HG02970 (cell line): ENCODE data around the gene ACTR1B.
"Not testable (repeated sequence)": the region's sequence is repeated elsewhere in the genome, so short reads cannot be mapped to it uniquely, and the experiment has no call there.

Experiments used
- ATAC-seq: cut with Tn5 transposase; IDR thresholded peaks from one replicate; pipeline ENCODE4 v1.9.1; 2021; ENCODE audit warnings: mild to moderate bottlenecking, moderate library complexity, moderate number of reproducible peaks; ENCODE audit not compliant: unreplicated experiment, low FRiP score

Gene ACTR1B

DNA sequence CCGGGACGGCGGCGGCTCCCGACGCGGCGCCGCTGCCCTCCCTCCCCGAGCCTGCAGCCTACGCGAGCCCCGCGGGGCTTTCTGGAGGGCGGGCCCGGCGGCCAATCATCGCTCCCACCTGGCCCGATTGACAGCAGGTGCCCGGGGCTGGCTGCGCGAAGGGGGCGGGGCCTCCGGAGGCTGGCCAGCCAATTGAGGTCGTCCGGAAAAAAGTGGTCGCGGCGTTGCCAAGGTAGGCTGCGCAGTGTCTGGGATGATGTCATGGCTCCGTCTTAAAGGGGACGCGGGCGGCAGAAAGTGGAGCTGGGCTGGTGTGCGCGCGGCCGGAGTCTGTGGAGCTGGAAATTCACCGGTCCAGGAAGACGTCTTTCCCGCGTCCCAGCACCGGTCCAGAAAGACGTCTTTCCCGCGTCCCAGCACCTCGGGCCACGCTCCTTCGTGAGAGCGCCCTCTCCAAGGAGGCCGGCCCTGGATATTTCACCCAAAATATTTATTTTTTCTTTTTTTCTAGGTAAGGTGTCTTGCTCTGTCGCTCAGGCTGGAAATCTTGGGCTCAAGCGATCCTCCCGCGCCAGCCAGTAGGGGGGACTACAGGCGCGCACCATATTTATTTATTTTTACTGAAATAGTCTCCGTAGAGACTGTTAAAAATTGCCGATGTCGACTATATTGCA, at the start of gene ACTR1B:
Gene ACTR1B (minus strand): TSS at position 83 of the 674 bp plus-strand sequence. CDS start 154 bp downstream, outside the sequence.
- ATAC-seq: peak; percentile 85

DNA sequence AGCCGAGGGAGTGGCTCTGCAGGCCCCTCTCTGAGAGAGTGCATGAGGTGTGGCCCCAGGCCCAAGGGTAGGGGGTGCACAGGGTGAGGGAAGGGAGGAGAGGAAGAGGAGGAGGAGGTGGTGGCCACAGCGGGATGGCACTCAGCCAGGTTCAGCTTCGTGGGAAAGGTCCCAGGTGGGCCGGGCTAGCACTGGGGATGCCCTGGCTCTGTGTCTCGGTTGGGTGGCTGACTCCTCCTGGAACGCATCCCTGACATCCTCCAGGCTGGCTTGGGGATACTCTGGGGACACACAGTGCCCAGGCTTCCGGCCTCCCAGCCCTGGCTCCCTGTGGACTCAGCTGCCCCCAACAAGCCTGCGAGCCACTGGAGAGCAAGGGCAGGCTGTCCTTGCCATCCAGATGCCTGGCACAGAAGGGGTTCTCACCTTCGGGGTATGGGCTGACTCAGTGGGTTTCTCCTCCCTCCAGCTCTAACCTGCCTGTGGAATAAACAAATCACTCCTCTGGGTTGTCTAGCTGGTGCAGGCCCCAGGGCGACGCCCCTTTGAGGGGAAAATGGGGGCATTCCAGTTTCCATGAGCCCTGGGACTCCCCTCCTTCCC, 49.0 kb upstream of the ACTR1B start:
- no peak for ATAC-seq

DNA sequence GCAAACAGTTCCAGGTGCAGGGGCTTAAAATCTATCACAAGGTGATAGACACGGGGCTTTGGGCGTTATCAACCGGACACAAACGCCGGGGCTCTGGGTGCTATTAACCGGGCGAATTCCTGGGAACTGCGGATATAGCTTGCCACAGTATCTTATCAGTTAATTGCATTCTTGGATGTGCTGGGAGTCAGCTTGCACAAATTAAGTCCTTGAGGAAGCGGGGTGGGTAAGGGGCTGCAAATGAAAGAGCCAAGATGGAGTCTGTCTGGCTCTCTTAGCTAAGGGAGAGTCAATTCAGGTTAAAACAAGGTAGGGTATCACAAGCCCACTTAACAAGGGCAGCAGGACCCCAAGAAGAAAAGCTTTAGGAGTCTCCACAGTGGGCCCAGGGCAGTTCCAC, 48.3 kb upstream of the ACTR1B start:
- not testable (repeated sequence) for ATAC-seq

DNA sequence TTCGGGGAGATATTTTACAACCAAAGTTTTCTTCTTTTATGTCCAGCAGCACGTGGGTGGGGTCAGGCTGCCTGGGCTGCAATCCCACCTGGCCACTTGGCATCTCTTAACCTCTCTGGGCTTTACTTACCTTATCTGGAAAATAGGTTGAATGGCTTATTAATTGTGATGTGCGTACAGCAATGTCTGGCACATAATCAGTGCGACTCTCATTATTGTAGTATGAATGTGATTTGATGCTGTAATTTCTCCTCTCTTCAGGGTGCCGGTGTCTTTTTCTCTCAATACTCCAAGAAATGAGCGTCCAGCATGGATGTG, 47.5 kb upstream of the ACTR1B start:
- no peak for ATAC-seq

DNA sequence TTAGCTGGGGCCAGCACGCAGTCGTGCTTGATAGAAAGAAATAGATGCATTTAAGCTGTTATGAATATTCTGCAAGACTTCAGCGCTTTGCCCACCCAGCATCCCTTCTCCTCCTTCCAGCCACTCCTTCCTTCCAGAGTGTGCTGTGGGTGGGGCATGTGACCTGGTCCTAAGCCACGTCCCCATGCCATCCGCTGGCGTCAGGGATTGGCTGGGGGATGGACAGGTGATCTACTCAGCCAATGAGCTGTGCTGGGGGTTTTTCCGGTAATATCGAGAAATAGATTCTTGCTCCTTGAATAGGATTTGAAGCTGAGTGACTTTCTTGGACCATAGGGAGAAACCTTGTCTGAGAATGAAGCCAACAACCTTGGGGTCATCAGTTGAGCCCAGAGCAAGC, 44.8 kb upstream of the ACTR1B start:
- no peak for ATAC-seq

DNA sequence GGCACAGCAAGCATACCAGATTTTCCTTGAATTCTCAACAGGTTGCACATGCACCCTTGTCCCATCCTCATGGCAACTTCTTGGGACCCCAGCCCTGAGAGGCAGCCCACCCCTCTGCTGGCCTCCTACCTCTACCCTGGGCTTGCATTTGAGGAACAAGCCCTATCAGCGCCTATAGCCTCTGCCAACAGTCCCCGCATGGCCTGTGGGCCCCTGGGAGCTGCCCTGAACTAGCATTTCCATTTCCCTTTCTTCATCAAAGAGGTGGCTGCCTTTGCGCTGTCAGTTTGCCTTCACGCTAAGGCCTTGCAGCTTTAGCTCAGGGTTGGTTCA, 44.2 kb upstream of the ACTR1B start:
- no peak for ATAC-seq

DNA sequence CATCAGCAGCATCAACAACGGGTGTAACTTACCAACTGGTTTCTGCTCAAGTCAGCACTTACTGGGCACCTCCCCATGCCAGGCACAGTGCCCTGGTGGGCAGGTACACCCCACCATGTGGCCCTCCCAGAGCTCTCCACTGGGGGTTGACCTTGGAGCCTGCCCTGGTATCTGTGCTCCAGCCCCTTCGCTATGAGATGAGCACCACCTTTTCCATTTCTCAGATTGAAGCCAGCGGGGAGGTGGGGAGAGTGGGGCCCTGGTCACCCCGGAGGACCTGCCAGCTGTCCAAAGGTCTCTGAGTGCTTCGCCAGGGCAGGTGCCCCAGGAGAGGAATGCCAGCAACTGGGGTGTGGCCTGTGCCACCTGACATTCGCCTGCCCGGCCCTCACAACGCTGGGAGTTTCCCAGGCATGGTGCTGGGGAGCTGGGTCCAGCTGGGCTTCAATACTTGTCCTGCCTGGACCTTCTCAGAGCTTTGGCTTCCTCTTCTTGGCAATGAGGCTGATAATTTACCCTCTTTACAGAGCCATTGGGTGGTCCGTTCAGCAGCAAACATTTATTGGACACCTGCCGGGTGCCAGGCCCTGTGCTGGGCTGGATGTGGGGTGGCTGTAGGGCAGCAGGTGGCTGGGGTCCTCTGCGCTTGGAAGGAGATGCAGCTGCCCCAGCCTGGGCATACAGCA, 43.7 kb upstream of the ACTR1B start:
- ATAC-seq: no peak

DNA sequence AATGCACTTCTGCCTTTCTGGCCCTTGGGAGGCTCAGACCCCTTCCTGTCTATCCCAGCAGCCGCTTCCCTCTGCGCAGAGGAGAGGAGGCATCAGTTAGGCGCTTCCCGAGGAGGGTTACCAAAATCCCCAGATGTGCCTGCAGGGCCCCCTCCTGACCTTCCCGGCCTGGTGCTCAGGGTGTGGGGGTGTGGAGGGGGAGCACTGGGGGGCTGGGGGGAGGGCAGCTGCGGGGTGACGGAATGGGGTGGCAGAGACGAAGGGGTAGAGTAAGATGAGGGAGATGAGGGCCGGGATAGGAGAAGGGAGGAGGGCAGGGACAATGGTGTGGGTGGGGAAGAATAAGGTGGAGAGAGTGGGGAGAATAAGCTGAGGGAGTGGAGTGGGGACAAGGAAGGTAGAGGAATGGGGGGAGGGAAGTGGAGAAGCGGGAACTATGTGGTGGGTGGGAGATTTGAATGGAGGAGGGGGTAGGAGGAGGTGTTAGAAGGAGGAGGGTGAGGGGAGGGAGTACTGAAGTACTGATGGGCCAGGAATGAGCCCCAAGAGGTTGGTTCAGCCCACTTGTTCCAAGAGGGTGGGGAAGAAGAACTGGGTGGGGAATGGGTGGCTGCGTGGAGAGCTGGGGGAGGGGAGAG, 43.0 kb upstream of the ACTR1B start:
- ATAC-seq: no peak

DNA sequence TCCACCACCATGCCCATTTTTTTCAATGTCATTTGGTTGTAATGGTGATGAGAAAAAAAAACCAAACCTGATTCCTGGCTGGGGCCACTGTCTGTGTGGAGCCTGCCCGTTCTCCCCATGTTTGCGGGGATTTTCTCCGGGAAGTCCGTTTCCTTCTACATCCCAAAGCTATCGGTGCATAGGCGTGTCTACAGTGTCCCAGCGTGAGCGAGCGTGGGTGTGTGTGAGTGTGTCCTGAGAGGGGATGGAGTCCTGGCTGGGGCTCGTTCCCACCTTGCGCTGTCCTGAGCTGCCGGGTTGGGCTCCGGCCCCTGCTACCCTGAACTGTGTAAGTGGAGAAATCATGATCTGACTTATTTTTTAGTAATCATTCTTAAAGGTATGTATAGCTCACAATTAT, 42.3 kb upstream of the ACTR1B start:
- ATAC-seq: no peak

DNA sequence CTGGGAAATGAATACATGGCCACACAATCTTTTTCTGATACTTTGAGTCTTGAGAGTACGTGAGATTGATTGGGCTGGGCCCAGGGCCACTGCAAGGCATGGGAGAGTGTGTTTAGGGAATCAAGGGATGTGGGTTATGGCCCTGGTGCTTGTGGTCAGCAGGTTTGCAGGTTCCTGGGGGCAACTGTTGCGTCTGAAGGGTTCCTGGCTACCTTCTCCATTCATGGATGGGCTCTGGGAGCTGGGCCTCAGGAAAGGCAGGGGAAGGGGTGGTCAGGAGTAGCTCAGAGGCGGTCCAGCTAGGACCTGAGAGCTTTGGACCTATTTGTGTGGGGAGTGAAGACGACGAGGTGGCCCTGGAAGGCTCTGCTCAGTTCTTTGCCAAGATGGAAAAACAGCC, 41.1 kb upstream of the ACTR1B start:
- ATAC-seq: no peak

DNA sequence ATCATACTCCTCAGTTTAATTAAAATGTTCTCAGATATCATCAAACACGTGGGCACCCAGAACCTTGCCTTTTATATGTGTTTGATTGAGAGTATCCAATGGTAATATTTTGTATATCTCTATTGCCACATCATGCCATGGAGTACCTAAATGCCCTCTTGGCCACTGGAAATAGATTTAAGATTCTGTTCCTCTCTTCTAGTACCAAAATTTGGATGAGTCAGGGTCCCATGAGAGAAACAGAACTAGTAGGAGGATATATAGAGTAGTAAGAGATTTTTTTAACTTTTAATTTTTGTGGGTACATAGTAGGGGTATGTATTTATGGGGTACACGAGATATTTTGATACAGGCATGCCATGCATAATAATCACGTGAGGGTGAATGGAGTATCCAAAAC, 39.9 kb upstream of the ACTR1B start:
- no peak for ATAC-seq

DNA sequence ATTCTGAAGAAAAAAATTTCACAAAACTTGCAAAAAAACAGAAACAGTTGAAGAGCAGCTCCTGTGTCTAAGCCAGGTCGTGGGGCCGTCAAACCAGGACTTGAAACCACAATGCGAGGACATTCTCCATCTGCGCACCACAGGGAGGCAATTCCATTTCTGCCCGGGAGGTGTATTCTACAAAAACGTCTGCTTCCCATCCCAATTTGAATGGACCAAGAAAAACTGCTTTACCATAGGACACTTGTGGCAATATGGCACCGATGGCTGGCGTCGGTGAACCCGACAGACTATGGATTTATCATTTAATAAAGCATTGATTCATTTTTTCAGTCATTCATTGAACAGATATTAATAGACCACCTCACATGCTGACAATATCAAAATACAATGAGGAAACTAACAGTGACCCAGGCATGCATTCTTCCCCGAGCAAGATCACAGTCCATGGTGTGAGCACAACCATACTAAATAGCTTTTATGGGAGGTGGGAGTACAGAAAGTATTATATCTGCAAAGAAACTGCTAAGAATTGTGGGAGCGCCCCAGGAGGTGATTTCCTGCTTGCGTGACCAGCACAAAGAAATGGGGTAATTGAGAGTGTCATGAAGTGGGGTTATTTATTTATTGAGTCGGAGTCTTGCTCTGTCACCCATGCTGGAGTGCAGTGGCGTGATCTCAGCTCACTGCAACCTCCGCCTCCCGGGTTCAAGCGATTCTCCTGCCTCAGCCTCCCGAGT, 39.1 kb upstream of the ACTR1B start:
- ATAC-seq: no peak

DNA sequence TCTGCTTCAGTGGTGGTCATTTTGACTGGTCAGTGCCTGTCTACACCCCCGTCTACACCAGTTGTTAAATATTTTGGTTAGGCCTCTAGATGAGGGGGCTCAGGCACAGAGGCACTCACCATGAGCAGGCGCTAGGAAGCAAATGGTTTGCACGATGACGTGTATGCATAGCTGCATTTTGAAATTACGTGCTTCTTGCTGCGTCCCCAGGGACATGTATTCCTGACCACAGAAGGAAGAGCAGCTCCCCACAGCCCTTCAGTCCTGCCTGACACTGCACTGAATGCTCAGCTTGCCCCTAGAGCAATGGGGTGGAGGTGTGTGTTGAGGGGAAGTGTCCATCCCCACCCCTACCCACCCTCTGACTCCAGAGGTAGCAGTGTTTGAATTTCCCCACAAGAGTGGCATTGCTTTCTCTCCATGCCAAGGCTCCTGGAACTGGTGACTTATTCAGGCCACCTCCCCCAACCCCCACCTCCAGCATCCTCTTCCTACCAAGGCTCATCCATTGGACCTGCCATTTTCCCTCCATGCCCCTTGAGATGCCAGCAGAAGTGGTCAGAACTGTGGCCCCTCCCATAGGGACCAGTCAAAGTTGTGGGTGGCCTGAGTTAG, 38.1 kb upstream of the ACTR1B start:
- no peak for ATAC-seq

DNA sequence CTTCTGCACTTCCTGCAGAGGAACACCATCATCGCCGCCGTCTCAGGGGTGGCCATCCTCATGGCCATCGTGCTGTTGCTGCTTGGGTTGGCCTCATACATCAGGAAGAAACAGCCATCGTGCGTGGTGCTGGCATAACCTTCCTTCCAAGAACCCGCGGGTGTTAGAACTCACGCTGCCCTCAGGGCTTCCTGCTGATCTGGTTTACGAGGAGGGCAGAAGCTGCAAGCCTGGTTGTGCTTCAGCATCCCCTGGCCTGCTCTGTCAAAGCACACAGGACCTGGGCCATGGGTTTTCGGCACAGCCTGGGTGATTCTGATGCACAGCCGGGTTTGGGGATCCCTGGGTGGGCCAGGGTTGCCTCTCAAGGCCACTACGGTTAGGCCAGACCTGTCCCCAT, 37.3 kb upstream of the ACTR1B start:
- no peak for ATAC-seq

DNA sequence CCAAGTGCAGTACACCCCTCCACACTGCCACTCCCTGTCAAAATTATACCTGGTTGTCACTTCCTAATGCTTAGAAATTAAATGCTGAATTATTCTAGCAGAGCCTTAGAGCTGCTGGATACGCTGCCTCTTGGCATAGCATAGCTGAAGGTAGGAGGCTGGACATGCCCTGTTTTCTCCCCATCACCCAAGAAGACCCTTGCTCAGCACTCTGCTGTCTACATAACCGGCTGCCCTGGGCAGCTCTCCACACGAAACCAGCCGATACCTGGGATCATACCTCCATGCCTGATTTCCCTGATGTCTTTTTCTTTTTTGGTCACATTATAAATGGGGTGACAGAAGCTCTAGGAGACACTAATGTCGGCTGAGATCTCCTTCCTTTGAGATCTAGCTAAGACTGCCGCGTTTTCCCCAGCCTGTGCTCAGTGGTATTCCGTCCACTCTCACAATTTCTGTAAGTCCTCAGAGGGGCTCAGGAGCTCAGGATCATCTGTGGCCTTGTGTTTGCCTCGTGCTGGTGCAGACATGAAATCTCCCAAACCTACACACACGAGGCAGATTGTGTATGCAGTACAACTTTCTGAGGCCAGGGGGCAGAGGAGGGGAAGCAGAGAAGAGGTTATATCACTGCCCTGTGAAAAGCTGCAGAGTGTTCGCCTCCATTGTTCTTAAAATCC, 36.1 kb upstream of the ACTR1B start:
- ATAC-seq: no peak

DNA sequence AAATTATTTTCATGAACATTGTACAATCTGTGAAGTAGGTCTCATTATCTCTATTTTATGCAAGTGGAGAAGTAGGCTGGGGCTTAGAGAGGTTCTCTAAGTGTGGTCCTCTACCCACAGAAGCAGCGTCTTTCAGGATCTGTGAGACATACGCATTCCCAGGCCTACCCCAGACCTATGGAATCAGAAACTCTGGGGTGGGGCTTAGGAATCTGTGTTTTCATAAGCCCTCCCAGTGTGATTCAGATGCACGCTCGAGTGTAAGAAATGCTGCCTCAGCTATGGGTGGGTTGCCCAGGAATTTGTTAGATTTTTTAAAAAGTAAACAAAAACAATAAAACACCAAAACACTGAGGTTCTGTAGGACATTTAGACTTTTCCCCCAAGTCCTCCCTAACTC, 34.7 kb upstream of the ACTR1B start:
- ATAC-seq: no peak

DNA sequence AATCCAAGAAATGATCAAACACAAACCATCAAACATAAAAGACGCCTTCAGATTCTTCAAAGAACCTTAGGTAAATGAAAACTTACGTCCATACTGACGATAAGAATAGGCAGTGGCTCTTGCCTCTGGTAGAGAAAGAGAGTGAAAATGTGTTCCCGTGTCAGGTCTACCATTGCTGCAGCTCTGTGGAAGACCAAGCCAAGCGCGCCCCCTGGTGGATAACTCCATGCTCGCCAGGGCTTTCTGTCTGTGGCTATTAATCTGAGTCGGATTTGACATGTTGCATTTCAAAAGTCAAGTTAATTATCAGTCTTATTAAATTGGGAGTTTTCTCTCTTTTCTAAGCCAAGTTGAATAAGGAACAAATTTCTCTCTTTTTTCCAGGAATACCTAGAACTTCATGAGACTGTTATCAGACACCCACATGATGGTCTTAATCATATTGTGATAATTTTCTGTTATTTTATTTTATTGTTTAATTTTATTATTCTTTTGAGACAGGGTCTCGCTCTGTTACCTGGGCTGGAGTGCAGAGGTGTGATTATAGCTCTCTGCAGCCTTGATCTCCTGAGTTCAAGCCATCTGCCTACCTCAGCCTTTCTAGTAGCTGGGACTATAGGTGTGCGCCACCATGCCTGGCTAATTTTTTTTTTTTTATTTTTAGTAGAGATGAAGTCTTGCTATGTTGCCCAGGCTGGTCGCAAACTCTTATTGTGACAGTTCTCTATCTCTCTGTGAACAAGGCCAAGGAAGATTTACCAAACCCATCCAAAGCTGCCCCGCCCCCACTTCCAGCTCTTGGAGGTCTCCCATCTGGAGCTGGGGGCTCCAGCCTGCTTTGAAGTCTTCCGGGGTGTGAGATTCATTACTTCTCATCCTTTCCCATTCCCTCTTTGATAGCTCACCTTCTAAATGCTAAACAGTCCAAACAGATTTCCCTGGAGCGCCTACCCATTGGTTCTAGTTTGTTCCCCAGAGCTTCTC, 33.7 kb upstream of the ACTR1B start:
- ATAC-seq: no peak

DNA sequence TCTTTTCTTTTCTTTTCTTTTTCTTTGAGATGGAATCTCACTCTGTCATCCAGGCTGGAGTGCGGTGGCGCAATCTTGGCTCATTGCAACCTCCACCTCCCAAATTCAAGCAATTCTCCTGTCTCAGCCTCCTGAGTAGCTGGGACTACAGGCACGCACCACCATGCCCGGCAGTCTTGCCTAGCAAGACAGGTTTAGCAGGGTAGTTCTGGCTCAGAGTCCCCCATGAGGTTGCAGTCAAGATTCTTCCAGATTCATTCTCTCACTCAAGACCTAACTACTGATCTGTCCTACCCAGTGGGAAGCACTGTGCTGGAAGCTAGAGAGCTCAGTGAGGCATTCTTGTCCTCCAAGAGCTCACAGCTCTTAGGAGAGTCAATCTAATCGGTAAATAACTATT, 31.9 kb upstream of the ACTR1B start:
- no peak for ATAC-seq

DNA sequence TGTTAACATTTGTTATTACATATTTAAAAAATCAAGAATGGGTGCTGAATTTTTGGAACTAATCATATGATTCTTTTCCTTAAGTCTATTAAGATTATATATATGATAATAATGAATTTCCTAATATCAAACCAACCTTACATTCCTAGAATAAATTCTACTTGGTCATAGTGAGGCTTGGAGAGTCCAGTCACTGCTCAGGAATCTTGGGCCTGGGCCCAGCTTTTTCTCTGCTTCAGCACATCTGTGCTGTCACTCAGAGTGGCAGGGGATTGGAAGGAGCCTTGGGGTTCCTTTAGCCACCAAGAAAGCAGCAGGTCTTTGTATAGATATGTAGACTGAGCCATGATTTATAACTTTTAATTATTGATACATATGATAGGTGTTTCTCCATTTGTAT, 29.6 kb upstream of the ACTR1B start:
- no peak for ATAC-seq
